ENCODE results near the gene RNF26. TPM values are rescaled to one million over a fixed set of nuclear protein-coding genes. Genes with fewer than 3 reads are reported as not detected.

The RNF26 gene
- total and polyA plus RNA-seq, 2 of the 13 experiments (the other 11 are each of a cell fraction or from before 2014, with no cell fraction given) = 11.9 to 26.3 TPM

- TF ChIP-seq, protein P1, sequence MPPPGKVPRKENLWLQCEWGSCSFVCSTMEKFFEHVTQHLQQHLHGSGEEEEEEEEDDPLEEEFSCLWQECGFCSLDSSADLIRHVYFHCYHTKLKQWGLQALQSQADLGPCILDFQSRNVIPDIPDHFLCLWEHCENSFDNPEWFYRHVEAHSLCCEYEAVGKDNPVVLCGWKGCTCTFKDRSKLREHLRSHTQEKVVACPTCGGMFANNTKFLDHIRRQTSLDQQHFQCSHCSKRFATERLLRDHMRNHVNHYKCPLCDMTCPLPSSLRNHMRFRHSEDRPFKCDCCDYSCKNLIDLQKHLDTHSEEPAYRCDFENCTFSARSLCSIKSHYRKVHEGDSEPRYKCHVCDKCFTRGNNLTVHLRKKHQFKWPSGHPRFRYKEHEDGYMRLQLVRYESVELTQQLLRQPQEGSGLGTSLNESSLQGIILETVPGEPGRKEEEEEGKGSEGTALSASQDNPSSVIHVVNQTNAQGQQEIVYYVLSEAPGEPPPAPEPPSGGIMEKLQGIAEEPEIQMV (CRISPR knock-in tag; IDR thresholded peaks at IDR 0.05; ENCODE audit: low read depth) = no peak
- peak; percentile 60; the same call in 1 of the 2 replicates for TF ChIP-seq ZNF292 (CRISPR knock-in tag; IDR thresholded peaks at IDR 0.05; ENCODE audit: borderline replicate concordance, low read depth)
- TF ChIP-seq FOXK1 (CRISPR knock-in tag; IDR thresholded peaks at IDR 0.05; ENCODE audit: borderline replicate concordance, low read depth) = peak; percentile 46; the same call in 1 of the 2 replicates
- no peak for TF ChIP-seq ZNF784 (CRISPR knock-in tag; IDR thresholded peaks at IDR 0.05; ENCODE audit: borderline replicate concordance)
- peak; percentile 48; the same call in 1 of the 2 replicates for TF ChIP-seq RBFOX2 (IDR thresholded peaks at IDR 0.05; ENCODE audit: low read depth, low read length)
- peak; percentile 44; the same call in 1 of the 2 replicates for TF ChIP-seq ZFP1 (CRISPR knock-in tag; IDR thresholded peaks at IDR 0.05)
- peak; percentile 78 for TF ChIP-seq RXRA (CRISPR knock-in tag; IDR thresholded peaks at IDR 0.05)
- TF ChIP-seq FOXP4 (CRISPR knock-in tag; IDR thresholded peaks at IDR 0.05) = peak; percentile 70; the same call in 1 of the 2 replicates
- TF ChIP-seq ZNF12 (CRISPR knock-in tag; IDR thresholded peaks at IDR 0.05) = no peak
- TF ChIP-seq ZNF205 (CRISPR knock-in tag; IDR thresholded peaks at IDR 0.05) = no peak; the same call in 1 of the 2 replicates
- no peak for TF ChIP-seq ZBTB40 (IDR thresholded peaks at IDR 0.05)
- TF ChIP-seq ZBTB40 (CRISPR knock-in tag; IDR thresholded peaks at IDR 0.05) = no peak
Observed at GRCh38 chr11:119376197-119376847, 42.0 kb downstream of the RNF26 start (continued).
